IMR-90 (cell line): ENCODE results near the gene DPYD. TPM values are rescaled to one million over a fixed set of nuclear protein-coding genes. Genes with fewer than 3 reads are reported as not detected.
A peak's percentile ranks its signal among the peaks of the same experiment; 100 is the strongest.

Experiments used
- ATAC-seq: fragments of 200-7000 bp; cut with Tn5 transposase; 2 replicates; pipeline ENCODE4 v1.9.1; 2020; ENCODE audit warnings: low read depth, mild to moderate bottlenecking, moderate library complexity
- BruUV-seq: library from RNA; stranded (reverse); fragments of 400-500 nt; replicated peaks from 2 replicates; lab custom pipeline; 2021; lab: Mats Ljungman, UMichigan
- CTCF ChIA-PET: fragments of 300-600 bp; formaldehyde crosslinking; extraction: SDS; loops from one replicate; lab custom pipeline; 2021; ENCODE audit warnings: antibody characterized with exemption; lab: Yijun Ruan, JAX
- POLR2A ChIA-PET: fragments of 300-600 bp; sonication (Branson Sonifier 250); formaldehyde crosslinking; loops from one replicate; lab custom pipeline; 2022; ENCODE audit warnings: antibody characterized with exemption; ENCODE audit not compliant: unreplicated experiment; lab: Charles Lee
- DNase-seq: peaks from one replicate; pipeline ENCODE4 v3.0.0; 2013
- H2AFZ ChIP-seq: replicated peaks from 2 replicates; pipeline ENCODE3; 2013; ENCODE audit warnings: low read length, mild to moderate bottlenecking; ENCODE audit not compliant: poor library complexity
- H2AK5ac ChIP-seq: 2 replicates; pipeline ENCODE4 v1.6.1; 2013; ENCODE audit warnings: low read depth, low read length, inconsistent platforms
- H2AK9ac ChIP-seq: replicated peaks from 2 replicates; pipeline ENCODE3; 2013; ENCODE audit warnings: mild to moderate bottlenecking, low read depth, low read length, moderate library complexity; ENCODE audit not compliant: poor library complexity
- H2BK120ac ChIP-seq: 2 replicates; pipeline ENCODE4 v1.6.1; 2013; ENCODE audit warnings: low read depth, low read length, inconsistent platforms
- H2BK15ac ChIP-seq: 3 replicates; pipeline ENCODE4 v1.6.1; 2013; ENCODE audit warnings: low read depth, low read length, inconsistent platforms
- H2BK20ac ChIP-seq: 2 replicates; pipeline ENCODE4 v1.6.1; 2013; ENCODE audit warnings: low read depth, mild to moderate bottlenecking, inconsistent platforms, low read length, moderate library complexity
- H2BK5ac ChIP-seq: 2 replicates; pipeline ENCODE4 v1.6.1; 2013; ENCODE audit warnings: mild to moderate bottlenecking, low read depth, low read length, inconsistent platforms; ENCODE audit not compliant: poor library complexity, severe bottlenecking
- H3K14ac ChIP-seq: replicated peaks from 2 replicates; pipeline ENCODE4 v1.6.1; 2013; ENCODE audit warnings: low read depth, low read length, inconsistent platforms
- H3K18ac ChIP-seq: 2 replicates; pipeline ENCODE4 v1.6.1; 2013; ENCODE audit warnings: low read depth, low read length, control low read depth
- H3K23ac ChIP-seq: 2 replicates; pipeline ENCODE4 v1.6.1; 2013; ENCODE audit warnings: low read depth, low read length, inconsistent platforms
- H3K27ac ChIP-seq: 2 replicates; pipeline ENCODE4 v1.5.1; 2013; ENCODE audit warnings: mild to moderate bottlenecking, control low read depth, low read length; ENCODE audit not compliant: insufficient read depth
- H3K27me3 ChIP-seq: 2 replicates; pipeline ENCODE4 v1.6.1; 2013; ENCODE audit warnings: low read length; ENCODE audit not compliant: control insufficient read depth, insufficient read depth
- H3K36me3 ChIP-seq: 2 replicates; pipeline ENCODE4 v1.6.1; 2013; ENCODE audit warnings: low read length, mixed read lengths; ENCODE audit not compliant: control insufficient read depth, insufficient read depth
- H3K4ac ChIP-seq: 2 replicates; pipeline ENCODE4 v1.6.1; 2013; ENCODE audit warnings: low read depth, low read length, inconsistent platforms
- H3K4me1 ChIP-seq: 2 replicates; pipeline ENCODE4 v1.6.1; 2013; ENCODE audit warnings: low read length, mixed read lengths; ENCODE audit not compliant: control insufficient read depth, insufficient read depth
- H3K4me2 ChIP-seq: 2 replicates; pipeline ENCODE4 v1.6.1; 2013; ENCODE audit warnings: low read depth, mild to moderate bottlenecking, control low read depth, low read length, moderate library complexity
- H3K4me3 ChIP-seq: 2 replicates; pipeline ENCODE4 v1.5.1; 2013; ENCODE audit warnings: low read depth, mild to moderate bottlenecking, control low read depth, low read length, moderate library complexity; ENCODE audit not compliant: insufficient read depth
- H3K56ac ChIP-seq: 2 replicates; pipeline ENCODE4 v1.6.1; 2013; ENCODE audit warnings: low read length, inconsistent platforms; ENCODE audit not compliant: insufficient read depth; ENCODE audit errors: extremely low read depth
- H3K79me1 ChIP-seq, 2 experiments: 2 replicates each; pipeline ENCODE4 v1.6.1; 2013; ENCODE audit warnings: low read length in 2 of 2, inconsistent platforms in 1 of 2, low read depth in 1 of 2
- H3K9ac ChIP-seq: 2 replicates; pipeline ENCODE4 v1.6.1; 2013; ENCODE audit warnings: low read depth, low read length, control low read depth
- H3K9me1 ChIP-seq: 2 replicates; pipeline ENCODE4 v1.6.1; 2013; ENCODE audit warnings: low read length, inconsistent platforms; ENCODE audit not compliant: insufficient read depth
- H3K9me3 ChIP-seq: 2 replicates; pipeline ENCODE4 v1.6.1; 2013; ENCODE audit warnings: low read length; ENCODE audit not compliant: control insufficient read depth, insufficient read depth
- H4K20me1 ChIP-seq: 2 replicates; pipeline ENCODE4 v1.6.1; 2013; ENCODE audit warnings: low read length, inconsistent platforms; ENCODE audit not compliant: insufficient read depth
- H4K5ac ChIP-seq: 2 replicates; pipeline ENCODE4 v1.6.1; 2013; ENCODE audit warnings: mild to moderate bottlenecking, low read depth, low read length, control low read depth
- H4K8ac ChIP-seq, 2 experiments: 2 replicates each; pipeline ENCODE4 v1.6.1; 2013; ENCODE audit warnings: low read depth in 2 of 2, low read length in 2 of 2, control low read depth in 1 of 2, inconsistent platforms in 1 of 2
- H4K91ac ChIP-seq: 2 replicates; pipeline ENCODE4 v1.6.1; 2013; ENCODE audit warnings: low read depth, low read length, inconsistent platforms; ENCODE audit not compliant: insufficient read depth
- BHLHE40 ChIP-seq: fragments of 150-350 bp; IDR thresholded peaks from 2 replicates; pipeline ENCODE4 v1.6.1; 2016; ENCODE audit warnings: mild to moderate bottlenecking, low read depth, low read length
- CEBPB ChIP-seq: IDR thresholded peaks from 2 replicates; pipeline ENCODE4 v1.6.1; 2012; ENCODE audit warnings: low read depth, low read length, improper control_type of control experiment
- CHD1 ChIP-seq: IDR thresholded peaks from 2 replicates; pipeline ENCODE4 v1.6.1; 2012; ENCODE audit warnings: low read depth, low read length, improper control_type of control experiment
- MAZ ChIP-seq: IDR thresholded peaks from 2 replicates; pipeline ENCODE4 v1.6.1; 2012; ENCODE audit warnings: low read depth, mild to moderate bottlenecking, low read length, improper control_type of control experiment, moderate library complexity, borderline replicate concordance
- MXI1 ChIP-seq: IDR thresholded peaks from 2 replicates; pipeline ENCODE4 v1.6.1; 2012; ENCODE audit warnings: low read depth, mild to moderate bottlenecking, low read length, moderate library complexity, borderline replicate concordance
- NFE2L2 ChIP-seq: fragments of 150-350 bp; IDR thresholded peaks from 2 replicates; pipeline ENCODE4 v1.6.1; 2016; ENCODE audit warnings: low read depth, mild to moderate bottlenecking, low read length
- POLR2A ChIP-seq: IDR thresholded peaks from 2 replicates; pipeline ENCODE4 v1.6.1; 2012; ENCODE audit warnings: mild to moderate bottlenecking, low read depth, low read length
- RAD21 ChIP-seq: IDR thresholded peaks from 2 replicates; pipeline ENCODE4 v1.6.1; 2012; ENCODE audit warnings: low read length, improper control_type of control experiment
- RCOR1 ChIP-seq: IDR thresholded peaks from 2 replicates; pipeline ENCODE4 v1.6.1; 2012; ENCODE audit warnings: mild to moderate bottlenecking, low read length, improper control_type of control experiment; ENCODE audit not compliant: insufficient replicate concordance
- RFX5 ChIP-seq: IDR thresholded peaks from 2 replicates; pipeline ENCODE4 v1.8.0; 2012; ENCODE audit warnings: low read depth, mild to moderate bottlenecking, low read length, moderate library complexity
- SMC3 ChIP-seq: fragments of 150-350 bp; IDR thresholded peaks from 2 replicates; pipeline ENCODE4 v1.6.1; 2016; ENCODE audit warnings: low read depth, mild to moderate bottlenecking, antibody characterized with exemption, low read length, moderate library complexity
- USF2 ChIP-seq: fragments of 150-350 bp; IDR thresholded peaks from 2 replicates; pipeline ENCODE4 v1.6.1; 2017; ENCODE audit warnings: mild to moderate bottlenecking, antibody characterized with exemption, low read length, low read depth
- dilution Hi-C: fragments of 300-500 bp; cut with HindIII; formaldehyde crosslinking; loops from one replicate; pipeline ENCODE4 v1.14.3; 2018; ENCODE audit warnings: low sequenced_read_pairs; ENCODE audit not compliant: unreplicated experiment
- in situ Hi-C: fragments of 300-500 bp; cut with MboI; formaldehyde crosslinking; loops from 3 replicates; pipeline ENCODE4 v1.14.3; 2019; ENCODE audit warnings: low sequenced_read_pairs, inconsistent platforms, mixed read lengths
- intact Hi-C: fragments of 100-400 bp; cut with micrococcal nuclease; formaldehyde crosslinking; loops from 2 replicates; pipeline ENCODE4 v1.10.0; 2022
- polyA plus RNA-seq, 3 experiments: library from polyadenylated mRNA; depleted of rRNA; stranded (reverse); fragments of >200 nt; gene quantifications; 2 replicates each; pipeline ENCODE4 v1.2.3, GENCODE V29; 2012; ENCODE audit warnings: low replicate concordance in 1 of 3
- total RNA-seq: library from RNA; depleted of rRNA; stranded (reverse); fragments of >200 nt; gene quantifications from 2 replicates; pipeline ENCODE4 v1.2.3, GENCODE V29; 2012
- TF ChIP-seq, protein P1 (sequence below): conservative IDR thresholded peaks from 2 replicates; pipeline ENCODE4 v1.5.1; 2012; ENCODE audit warnings: mild to moderate bottlenecking, low read depth, low read length, improper control_type of control experiment

DPYD gene
- total and polyA plus RNA-seq, 2 of the 4 experiments (the other 2 are of a cell fraction): 9.3 to 47.3 TPM

GRCh38 chr1:97834899-97835298, 85.9 kb downstream of the DPYD start:
- CTCF ChIA-PET: interaction anchor here (0.6 kb wide), 1 partner anchor 287 kb away, joined by 3 read pairs; no protein-coding TSS in a partner anchor
- intact Hi-C loops: no loop called here
- Histone ChIP-seq H3K9me1 (no peaks in the 10 kb centered on the region), H2BK15ac (no peak overlapping the region), H3K23ac (no peak overlapping the region), H2BK120ac (no peak overlapping the region), H2AK5ac (no peak overlapping the region), H4K20me1 (no peaks in the 10 kb centered on the region), H3K4me3 (no peak overlapping the region), H2BK5ac (no peak overlapping the region), H3K36me3 (no peaks in the 10 kb centered on the region), H3K56ac (no peak overlapping the region), H3K9ac (no peak overlapping the region), H2BK20ac (no peak overlapping the region), H4K5ac (no peak overlapping the region), H2AFZ (no peak overlapping the region), H3K18ac (no peak overlapping the region), H3K14ac (no peak overlapping the region), H3K27ac (no peak overlapping the region), H3K79me1 (no peaks in the 10 kb centered on the region; a peak in 1 of 4 replicates), H3K27me3 (no peaks in the 10 kb centered on the region), H3K4me1 (no peaks in the 10 kb centered on the region), H3K4ac (no peak overlapping the region), H4K91ac (no peak overlapping the region), H4K8ac (no peak overlapping the region), H2AK9ac (no peak overlapping the region), H3K9me3 (no peaks in the 10 kb centered on the region), H3K4me2 (no peak overlapping the region)
- DNase-seq (peak; percentile 4), ATAC-seq (no peak)
- TF ChIP-seq MAZ: no peak
- TF ChIP-seq NFE2L2: no peak
- no peak for TF ChIP-seq MXI1
- TF ChIP-seq, protein P1, sequence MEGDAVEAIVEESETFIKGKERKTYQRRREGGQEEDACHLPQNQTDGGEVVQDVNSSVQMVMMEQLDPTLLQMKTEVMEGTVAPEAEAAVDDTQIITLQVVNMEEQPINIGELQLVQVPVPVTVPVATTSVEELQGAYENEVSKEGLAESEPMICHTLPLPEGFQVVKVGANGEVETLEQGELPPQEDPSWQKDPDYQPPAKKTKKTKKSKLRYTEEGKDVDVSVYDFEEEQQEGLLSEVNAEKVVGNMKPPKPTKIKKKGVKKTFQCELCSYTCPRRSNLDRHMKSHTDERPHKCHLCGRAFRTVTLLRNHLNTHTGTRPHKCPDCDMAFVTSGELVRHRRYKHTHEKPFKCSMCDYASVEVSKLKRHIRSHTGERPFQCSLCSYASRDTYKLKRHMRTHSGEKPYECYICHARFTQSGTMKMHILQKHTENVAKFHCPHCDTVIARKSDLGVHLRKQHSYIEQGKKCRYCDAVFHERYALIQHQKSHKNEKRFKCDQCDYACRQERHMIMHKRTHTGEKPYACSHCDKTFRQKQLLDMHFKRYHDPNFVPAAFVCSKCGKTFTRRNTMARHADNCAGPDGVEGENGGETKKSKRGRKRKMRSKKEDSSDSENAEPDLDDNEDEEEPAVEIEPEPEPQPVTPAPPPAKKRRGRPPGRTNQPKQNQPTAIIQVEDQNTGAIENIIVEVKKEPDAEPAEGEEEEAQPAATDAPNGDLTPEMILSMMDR: no peak
- TF ChIP-seq USF2: no peak
- no peak for TF ChIP-seq BHLHE40
- no peak for TF ChIP-seq RCOR1
- no peak for TF ChIP-seq POLR2A
- no peak for TF ChIP-seq RAD21
- TF ChIP-seq SMC3: no peak
- TF ChIP-seq RFX5: no peak
- no peak for TF ChIP-seq CHD1
- no peak for TF ChIP-seq CEBPB
- dilution Hi-C loops: no loop called here
- POLR2A ChIA-PET: no interaction called here
- in situ Hi-C loops: no loop called here
- BruUV-seq: no TSS peak
